Nephron progenitor cell (in vitro differentiated cells): Measurements from ENCODE around the gene CYSRT1.

Experiments used
- DNase-seq: peaks from one replicate; pipeline ENCODE4 v3.0.0; 2021
- H3K27ac Mint-ChIP-seq: 2 replicates; pipeline ENCODE4 v1.8.0; 2021; ENCODE audit warnings: mild to moderate bottlenecking, moderate library complexity, mixed read lengths
- H3K27me3 Mint-ChIP-seq: 2 replicates; pipeline ENCODE4 v1.8.0; 2021; ENCODE audit warnings: mild to moderate bottlenecking, low read depth, mixed read lengths; ENCODE audit not compliant: poor library complexity
- H3K36me3 Mint-ChIP-seq: 2 replicates; pipeline ENCODE4 v1.8.0; 2021; ENCODE audit warnings: low read depth, mixed read lengths
- H3K4me1 Mint-ChIP-seq: 2 replicates; pipeline ENCODE4 v1.8.0; 2021; ENCODE audit warnings: mixed read lengths
- H3K4me3 Mint-ChIP-seq: 2 replicates; pipeline ENCODE4 v1.8.0; 2021; ENCODE audit warnings: mild to moderate bottlenecking, moderate library complexity, mixed read lengths
- H3K9me3 Mint-ChIP-seq: 2 replicates; pipeline ENCODE4 v1.8.0; 2021; ENCODE audit warnings: mild to moderate bottlenecking, moderate library complexity, mixed read lengths
- TF ChIP-seq, protein P1 (sequence below): fragments of 200-600 bp; sonication (generic); IDR thresholded peaks from 2 replicates; pipeline ENCODE4 v1.5.0; 2021; ENCODE audit warnings: antibody characterized with exemption

CYSRT1 gene

GRCh38 chr9:137212520-137212919, 12.5 kb upstream of the CYSRT1 start:
- TF ChIP-seq, protein P1, sequence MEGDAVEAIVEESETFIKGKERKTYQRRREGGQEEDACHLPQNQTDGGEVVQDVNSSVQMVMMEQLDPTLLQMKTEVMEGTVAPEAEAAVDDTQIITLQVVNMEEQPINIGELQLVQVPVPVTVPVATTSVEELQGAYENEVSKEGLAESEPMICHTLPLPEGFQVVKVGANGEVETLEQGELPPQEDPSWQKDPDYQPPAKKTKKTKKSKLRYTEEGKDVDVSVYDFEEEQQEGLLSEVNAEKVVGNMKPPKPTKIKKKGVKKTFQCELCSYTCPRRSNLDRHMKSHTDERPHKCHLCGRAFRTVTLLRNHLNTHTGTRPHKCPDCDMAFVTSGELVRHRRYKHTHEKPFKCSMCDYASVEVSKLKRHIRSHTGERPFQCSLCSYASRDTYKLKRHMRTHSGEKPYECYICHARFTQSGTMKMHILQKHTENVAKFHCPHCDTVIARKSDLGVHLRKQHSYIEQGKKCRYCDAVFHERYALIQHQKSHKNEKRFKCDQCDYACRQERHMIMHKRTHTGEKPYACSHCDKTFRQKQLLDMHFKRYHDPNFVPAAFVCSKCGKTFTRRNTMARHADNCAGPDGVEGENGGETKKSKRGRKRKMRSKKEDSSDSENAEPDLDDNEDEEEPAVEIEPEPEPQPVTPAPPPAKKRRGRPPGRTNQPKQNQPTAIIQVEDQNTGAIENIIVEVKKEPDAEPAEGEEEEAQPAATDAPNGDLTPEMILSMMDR: no peak
- DNase-seq: no peak
- H3K9me3 Mint-ChIP-seq: no peaks in the 10 kb centered on the region
- no peak overlapping the region for H3K4me3 Mint-ChIP-seq
- peaks cover 7% of the 10 kb centered on the region for H3K4me1 Mint-ChIP-seq
- H3K27me3 Mint-ChIP-seq: no peaks in the 10 kb centered on the region
- no peak overlapping the region for H3K27ac Mint-ChIP-seq
- peaks cover 8% of the 10 kb centered on the region for H3K36me3 Mint-ChIP-seq

DNA sequence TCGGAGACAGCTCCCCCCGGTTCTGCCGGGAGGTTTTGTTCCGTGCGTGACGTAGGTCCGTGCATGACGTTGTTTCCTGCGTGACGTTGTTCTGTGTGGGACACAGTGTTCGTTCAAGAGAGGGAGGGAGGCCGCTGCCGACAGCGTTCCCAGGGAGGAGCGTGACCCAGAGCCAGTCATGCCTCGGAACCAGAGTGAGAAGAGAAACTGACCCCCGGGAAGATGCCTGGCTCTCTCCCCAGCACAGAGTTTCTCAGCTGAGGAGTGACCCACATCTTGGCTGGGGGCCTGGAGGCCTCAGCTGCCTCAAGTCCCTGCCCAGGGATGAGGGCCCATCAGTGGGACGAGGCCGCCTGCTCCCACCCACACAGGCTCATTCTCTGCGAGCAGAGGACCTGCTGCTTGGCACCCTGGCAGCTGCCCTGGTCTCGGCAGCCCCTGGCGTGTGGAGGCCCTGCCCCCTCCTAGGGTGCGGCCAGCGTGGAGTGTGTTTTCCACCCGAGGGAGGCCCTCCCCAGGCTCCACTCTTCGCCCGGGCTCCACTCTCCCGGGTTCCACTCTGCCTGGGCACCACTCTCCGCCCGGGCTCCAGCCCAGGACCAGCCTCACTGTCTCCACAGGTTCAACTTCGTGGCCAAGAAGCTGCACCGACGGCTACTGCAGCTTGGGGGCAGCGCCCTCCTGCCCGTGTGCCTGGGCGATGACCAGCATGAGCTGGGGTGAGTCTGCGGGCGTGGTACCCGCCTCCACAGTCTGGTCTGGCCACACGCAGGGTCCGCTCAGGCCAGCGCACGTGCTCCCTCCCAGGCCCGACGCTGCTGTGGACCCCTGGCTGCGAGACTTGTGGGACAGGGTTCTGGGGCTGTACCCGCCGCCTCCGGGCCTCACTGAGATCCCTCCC, 11.6 kb upstream of the CYSRT1 start:
- H3K27ac Mint-ChIP-seq: peak overlapping the region; percentile 46
- TF ChIP-seq, protein P1: no peak
- H3K4me3 Mint-ChIP-seq: no peak overlapping the region
- peaks cover 4% of the 10 kb centered on the region for H3K36me3 Mint-ChIP-seq
- peaks cover 5% of the 10 kb centered on the region for H3K4me1 Mint-ChIP-seq
- no peak for DNase-seq
- no peaks in the 10 kb centered on the region for H3K9me3 Mint-ChIP-seq
- no peaks in the 10 kb centered on the region for H3K27me3 Mint-ChIP-seq

DNA sequence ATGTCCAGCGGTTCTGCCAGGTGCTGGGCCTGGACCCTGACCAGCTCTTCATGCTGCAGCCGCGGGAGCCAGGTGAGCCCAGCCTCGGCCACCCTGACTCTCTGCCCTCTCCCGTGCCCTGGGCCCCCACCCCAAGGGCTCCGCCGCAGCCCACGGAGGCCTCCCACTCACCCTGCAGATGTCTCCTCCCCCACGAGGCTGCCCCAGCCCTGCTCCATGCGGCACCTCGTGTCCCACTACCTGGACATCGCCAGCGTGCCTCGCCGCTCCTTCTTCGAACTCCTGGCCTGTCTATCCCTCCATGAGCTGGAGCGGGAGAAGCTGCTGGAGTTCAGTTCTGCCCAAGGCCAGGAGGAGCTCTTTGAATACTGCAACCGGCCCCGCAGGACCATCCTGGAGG, 10.4 kb upstream of the CYSRT1 start:
- H3K36me3 Mint-ChIP-seq: peaks cover 4% of the 10 kb centered on the region
- DNase-seq: no peak
- no peak overlapping the region for H3K27ac Mint-ChIP-seq
- no peaks in the 10 kb centered on the region for H3K9me3 Mint-ChIP-seq
- no peaks in the 10 kb centered on the region for H3K27me3 Mint-ChIP-seq
- H3K4me1 Mint-ChIP-seq: peaks cover 9% of the 10 kb centered on the region
- H3K4me3 Mint-ChIP-seq: no peak overlapping the region
- TF ChIP-seq, protein P1: no peak

DNA sequence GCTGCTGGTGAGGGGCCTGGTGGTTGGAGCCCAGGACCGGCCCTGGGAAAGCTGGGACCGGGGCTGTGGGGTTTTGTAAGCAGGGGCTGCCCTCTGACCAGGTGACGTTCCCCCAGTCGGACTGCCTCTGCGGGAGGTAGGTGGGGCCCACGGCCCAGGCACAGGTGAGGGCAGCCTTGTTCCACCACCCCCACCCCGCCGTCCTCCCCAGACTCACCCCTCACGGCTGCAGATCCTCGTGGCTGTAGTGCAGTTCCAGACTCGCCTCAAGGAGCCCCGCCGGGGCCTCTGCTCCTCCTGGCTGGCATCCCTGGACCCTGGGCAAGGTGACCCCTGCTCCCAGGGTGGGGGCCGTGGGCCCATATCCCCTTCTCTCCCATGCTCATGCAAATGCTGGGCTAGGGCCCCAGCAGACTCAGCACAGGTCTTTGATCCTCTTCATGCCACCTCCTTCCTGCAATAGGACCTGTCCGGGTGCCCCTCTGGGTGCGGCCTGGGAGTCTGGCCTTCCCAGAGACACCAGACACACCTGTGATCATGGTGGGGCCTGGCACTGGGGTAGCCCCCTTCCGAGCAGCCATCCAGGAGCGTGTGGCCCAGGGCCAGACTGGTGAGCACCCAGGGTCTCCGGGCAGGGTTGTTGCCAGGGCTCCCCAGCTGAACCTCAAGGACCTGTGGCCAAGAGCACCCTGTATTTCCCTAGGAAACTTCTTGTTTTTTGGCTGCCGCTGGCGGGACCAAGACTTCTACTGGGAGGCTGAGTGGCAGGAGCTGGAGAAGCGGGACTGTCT, 9.6 kb upstream of the CYSRT1 start:
- no peaks in the 10 kb centered on the region for H3K9me3 Mint-ChIP-seq
- H3K36me3 Mint-ChIP-seq: peaks cover 4% of the 10 kb centered on the region
- DNase-seq: no peak
- TF ChIP-seq, protein P1: no peak
- H3K27ac Mint-ChIP-seq: no peak overlapping the region
- H3K4me3 Mint-ChIP-seq: no peak overlapping the region
- H3K4me1 Mint-ChIP-seq: peaks cover 9% of the 10 kb centered on the region
- no peaks in the 10 kb centered on the region for H3K27me3 Mint-ChIP-seq

- Mint-ChIP-seq H3K4me3 (no peak overlapping the region), H3K36me3 (peaks cover 4% of the 10 kb centered on the region), H3K27ac (no peak overlapping the region), H3K27me3 (no peaks in the 10 kb centered on the region), H3K9me3 (no peaks in the 10 kb centered on the region), H3K4me1 (peaks cover 9% of the 10 kb centered on the region)
- no peak for DNase-seq
- TF ChIP-seq, protein P1: no peak
These were observed 8.6 kb upstream of the CYSRT1 start for GRCh38 chr9:137216188-137216965.
